CD4-positive, alpha-beta T cell treated with Interleukin-12 subunit alpha and Interleukin-12 subunit beta, for 1 hour (primary cell): Measurements from ENCODE around the gene ESR1.
"Not testable (repeated sequence)": the region's sequence is repeated elsewhere in the genome, so short reads cannot be mapped to it uniquely, and the experiment has no call there.

Experiments used
- DNase-seq: peaks from one replicate; pipeline ENCODE4 v3.0.0-alpha.2; 2020

ESR1 gene

DNA sequence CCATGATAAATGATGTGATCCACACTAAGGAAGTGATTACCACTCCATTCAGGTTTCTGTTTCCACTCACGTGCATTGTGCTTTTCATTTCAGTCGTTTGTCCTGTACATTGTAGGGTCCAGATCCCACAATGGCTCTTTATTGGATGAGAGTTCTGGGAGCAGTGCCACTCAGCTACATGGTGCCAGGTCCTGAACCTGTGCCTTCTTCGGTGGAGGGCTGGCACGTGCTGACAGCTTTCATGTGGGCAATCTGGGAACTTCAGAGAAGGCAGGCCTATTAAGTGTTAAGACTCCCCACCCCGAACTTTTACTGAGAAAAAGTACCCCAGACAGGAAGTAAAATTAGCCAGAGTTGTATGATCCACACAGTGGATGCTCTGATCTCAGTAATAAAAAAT is 255.0 kb downstream of the ESR1 start:
- no peak for DNase-seq

DNA sequence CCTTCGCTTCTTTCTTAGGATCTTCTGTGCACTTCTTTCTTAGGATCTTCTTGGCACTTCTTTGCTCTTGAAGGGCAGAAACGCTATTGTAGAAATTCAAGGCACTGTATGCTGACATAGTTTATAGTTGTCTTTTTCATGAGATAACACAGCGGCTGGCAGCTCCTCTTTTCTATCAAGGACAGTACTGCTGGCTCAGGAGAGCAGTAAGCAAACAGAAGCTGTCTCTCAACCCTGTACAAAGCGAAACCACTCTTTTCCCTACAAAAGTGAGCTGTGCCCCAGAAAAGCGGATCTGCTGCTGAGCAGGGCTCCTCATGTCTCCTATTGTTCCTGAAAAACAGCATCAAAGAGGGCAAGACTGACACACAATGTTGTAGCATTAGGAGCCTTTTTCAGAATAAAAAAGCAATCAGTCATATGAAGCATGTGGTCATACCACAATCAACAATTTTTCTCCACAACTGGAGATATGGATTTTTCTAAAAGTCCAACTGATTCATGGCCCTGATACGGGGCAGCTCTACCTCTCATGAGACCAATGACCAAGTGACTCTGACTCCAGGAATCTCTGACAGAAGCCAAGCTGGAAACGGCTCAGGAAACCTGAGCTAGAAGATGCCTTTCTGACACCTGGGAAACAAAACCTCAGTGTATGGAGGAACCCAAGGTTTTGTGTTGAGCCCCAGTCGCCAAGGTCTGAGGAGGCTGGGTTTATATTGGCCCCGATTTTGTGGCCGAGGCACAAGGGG is 255.9 kb downstream of the ESR1 start:
- no peak for DNase-seq

DNA sequence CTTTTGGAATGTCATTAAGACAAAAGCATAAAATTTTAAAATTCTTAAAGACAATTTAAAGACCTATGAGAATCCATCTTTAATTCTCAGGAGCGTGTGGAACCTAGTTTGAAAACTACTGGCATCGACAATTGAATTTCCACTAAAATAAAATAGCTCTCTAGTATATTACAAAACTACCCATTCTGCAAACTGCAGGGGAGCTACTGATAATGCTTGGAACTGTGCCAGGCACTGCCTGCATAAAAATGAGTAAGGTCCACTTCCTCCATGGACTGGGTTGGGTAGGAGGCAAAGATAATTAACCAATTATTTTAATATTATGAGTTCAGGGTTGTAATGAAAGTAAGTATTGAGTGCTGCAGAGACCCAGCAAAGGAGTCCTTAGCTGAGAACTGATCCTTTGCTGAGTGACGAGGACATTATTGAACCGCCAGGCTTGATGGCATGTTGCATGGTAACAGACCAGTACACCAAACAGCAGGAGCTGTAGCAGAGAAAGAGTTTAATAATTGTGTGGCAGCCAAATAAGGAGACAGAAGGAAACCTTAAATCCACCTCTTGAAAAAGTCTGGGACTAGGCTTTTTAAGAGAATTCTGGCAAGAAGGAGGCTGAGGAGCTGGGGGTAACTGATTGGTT is 261.3 kb downstream of the ESR1 start:
- no peak for DNase-seq

DNA sequence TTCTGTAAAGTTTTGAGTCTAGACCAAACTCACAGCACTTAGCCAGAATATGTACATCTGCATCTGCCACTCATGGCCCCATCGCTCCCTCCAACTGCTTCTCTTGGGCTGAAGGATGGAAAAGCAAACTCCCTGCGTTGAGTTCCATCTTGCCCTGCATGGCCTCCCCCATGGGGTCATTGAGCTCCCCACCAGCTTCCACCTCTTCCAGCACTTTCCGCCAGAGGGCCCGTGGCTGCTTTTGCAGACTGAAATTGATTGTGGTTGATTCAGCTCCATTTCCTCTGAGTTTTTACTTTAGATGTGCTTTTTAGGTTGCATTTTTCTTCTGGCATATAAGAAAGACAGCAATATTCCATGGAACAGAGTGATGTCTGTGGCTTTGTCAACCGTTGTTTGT is 263.1 kb downstream of the ESR1 start:
- no peak for DNase-seq

DNA sequence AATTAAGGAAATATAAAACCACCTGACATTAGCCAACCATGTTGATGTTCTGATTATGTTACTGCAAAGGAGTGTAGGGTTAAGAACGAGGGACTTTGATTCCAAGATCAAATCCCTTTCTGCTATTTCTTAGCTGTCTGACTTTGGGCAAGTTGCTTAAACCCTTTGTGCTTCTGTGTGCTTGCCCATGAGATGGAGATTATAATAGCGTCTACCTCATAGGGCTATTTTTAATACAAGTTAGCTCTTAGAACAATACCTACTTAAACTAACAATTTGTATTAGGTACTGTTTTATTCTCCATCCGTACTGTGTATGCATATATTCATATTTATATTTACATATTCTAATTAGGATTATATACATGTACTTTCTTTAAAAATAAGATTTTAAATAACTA is 263.8 kb downstream of the ESR1 start:
- DNase-seq: no peak

DNA sequence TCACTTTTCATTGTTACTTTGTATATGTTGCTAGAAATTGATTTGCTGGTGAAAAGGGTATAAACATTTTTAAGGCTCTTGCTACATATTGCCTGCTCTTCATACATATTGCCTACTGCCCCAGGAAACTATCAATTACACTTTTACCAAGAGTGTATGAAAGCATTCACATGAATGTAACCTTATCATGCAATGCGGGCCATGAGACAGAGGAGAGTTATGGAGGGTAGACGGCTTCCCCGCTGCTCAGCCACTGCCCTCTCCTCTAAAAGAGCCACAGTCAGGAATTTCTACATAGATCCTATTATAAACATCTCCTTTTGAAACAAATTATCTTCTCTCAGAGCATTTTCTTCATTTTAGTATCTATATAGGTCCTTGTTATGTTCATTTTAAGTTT is 264.4 kb downstream of the ESR1 start:
- DNase-seq: no peak

DNA sequence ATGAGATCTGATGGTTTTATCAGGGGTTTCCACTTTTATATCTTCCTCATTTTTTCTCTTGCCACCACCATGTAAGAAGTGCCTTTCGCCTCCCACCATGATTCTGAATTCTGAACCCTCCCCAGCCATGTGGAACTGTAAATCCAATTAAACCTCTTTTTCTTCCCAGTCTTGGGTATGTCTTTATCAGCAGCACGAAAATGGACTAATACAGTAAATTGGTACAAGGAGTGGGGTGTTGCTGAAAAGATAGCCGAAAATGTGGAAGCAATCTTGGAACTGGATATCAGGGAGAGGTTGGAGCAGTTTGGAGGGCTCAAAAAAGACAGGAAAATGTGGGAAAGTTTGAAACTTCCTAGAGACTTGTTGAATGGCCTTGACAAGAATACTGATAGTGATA is 268.8 kb downstream of the ESR1 start:
- not testable (repeated sequence) for DNase-seq

DNA sequence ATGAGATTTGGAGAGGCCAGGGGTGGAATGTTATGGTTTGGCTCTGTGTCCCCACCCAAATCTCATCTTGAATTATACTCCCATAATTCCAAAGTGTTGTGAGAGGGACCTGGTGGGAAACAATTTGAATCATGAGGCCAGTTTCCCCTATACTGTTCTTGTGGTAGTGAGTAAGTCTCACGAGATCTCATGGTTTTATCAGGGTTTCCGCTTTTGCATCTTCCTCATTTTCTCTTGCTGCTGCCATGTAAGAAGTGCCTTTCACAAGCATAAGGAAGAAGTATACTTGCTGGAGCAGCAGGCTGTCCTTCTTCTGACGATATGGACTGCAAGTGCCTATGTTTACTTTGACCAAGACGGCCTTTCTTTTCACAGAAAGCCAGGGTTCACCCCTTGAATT is 270.5 kb downstream of the ESR1 start:
- no peak for DNase-seq

DNA sequence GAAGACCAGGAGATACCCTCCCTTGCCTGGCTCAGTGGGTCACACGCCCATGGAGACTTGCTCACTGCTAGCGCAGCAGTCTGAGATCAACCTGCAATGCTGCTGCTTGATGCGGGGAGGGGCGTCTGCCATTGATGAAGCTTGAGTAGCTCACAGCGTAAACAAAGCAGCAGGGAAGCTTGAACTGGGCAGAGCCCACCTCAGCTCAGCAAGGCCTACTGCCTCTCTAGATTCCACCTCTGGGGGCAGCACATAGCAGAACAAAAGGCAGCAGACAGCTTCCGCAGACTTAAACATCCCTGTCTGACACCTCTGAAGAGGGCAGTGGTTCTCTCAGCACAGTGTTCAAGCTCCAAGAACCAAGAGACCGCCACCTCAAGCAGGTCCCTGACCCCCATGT is 271.3 kb downstream of the ESR1 start:
- no peak for DNase-seq

DNA sequence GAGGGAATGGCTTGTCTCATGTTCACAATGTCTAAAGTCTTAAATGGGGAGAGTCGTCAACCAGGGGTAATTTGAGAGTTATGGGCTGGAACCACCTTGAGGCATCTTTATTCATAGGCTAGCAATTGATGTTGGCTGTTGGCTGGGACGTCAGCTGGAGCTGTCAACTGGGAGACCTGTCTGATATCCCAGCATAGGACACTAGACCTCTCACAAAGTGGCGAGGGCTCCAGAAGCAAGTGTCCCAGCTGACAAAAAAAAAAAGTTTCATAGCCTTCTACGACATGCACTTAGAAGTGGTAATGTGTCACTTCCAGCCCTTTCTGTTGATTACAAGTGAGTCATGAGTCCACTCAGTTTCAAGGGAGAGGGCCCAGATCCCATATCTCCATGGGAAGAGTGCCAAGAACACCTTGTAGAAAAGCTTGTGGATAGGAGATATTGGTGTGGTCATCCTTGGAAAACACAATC is 278.0 kb downstream of the ESR1 start:
- no peak for DNase-seq

DNA sequence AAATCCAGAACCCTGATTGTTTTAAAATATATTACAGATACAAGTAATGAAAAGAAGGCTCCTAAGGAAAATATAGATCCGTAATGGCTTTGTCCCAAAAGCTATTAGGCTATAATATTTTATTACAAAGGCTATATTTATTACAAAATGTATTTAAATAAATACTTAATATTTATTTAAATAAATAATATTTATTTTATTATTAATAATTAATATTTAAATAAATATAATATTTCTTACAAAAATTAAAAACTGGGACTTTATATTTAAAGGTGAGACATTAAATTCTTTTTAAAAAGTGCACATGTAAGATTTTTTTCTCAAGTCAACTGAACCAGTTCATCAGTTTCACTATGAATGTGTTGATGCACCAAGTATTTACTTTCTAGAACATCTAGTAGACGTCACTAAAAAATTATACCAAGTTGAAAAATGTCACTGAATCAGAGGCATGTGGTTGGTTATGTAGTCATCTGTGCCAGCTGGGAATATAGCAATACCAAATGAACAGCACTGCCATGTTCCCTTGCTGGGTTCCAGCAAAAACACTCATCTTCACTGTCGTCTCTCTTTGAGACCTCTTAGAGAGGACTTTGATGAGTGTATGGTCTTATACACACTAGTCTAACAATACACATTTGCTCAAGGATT is 278.9 kb downstream of the ESR1 start:
- DNase-seq: no peak

DNA sequence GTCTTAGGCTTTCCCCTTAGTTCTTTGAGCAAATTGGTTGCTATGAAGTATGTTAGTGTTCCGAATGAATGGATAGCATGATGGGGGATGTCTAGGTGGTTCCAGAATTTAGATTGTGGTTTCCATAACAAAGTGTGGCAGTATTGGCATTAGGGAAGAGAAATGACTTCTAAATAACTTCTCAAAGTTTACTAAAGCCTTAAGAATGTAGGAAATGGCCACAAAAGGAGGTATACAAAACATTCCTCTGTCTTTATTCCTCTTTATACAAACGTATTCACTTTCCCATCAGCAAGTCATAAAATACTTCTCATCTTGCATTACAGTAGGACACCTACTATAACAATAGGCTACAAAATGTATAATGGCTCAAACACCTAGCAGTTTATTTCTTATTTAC is 279.6 kb downstream of the ESR1 start:
- no peak for DNase-seq

DNA sequence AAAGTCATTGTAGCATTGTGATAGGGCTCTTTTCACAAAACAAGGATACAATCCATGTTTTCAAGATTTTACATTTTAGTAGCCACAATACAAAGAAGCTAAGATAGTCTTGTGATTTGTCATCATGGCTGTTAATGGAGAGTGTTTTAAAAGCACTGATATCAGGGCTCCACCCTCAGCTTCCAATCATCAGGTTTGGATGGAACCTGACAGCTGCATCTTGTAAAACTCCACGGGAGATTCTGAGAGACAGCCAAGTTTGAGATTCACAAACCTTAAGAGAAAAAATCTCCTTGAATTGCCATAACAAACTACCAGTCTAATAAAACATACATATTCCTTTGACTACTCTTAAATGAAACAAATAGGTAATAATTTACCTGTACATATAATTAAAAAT is 280.2 kb downstream of the ESR1 start:
- no peak for DNase-seq

DNA sequence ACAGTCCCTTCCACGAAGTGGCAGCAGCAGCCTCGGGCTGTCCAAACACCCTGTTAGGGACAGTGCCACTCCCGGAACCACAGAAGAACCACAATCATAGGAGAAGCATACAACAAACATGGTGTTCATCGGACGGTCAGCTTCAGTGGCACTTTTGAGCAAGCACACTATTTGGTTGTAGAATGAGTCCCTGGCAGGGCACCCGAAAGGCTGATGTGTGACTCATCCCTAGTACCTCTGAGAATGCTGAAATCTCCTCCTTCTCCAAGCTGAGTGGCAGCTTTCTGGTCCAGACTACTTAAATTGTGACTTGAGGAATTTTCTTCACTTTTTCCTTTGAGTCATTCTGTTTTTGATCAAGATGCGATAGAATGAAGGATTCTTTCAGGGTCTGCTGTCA is 282.5 kb downstream of the ESR1 start:
- no peak for DNase-seq

DNA sequence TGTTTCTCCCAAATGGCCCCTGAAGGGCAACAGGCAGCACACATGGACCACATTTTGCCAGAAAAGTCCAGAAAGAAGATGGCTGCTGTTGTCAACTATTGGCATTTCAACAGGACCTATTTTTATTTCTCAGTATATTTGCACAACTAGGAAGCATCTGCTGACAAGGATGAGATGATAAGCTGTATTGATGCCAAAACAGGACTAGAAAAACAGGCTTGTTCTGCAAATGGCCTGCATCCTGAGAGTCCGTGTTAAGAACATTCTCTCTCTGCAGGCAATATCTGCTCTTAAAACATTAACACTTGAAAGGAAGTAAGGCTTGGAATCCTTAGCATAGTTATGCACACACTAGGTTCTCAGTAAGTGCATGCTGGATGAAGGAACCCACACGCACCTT is 283.7 kb downstream of the ESR1 start:
- no peak for DNase-seq

DNA sequence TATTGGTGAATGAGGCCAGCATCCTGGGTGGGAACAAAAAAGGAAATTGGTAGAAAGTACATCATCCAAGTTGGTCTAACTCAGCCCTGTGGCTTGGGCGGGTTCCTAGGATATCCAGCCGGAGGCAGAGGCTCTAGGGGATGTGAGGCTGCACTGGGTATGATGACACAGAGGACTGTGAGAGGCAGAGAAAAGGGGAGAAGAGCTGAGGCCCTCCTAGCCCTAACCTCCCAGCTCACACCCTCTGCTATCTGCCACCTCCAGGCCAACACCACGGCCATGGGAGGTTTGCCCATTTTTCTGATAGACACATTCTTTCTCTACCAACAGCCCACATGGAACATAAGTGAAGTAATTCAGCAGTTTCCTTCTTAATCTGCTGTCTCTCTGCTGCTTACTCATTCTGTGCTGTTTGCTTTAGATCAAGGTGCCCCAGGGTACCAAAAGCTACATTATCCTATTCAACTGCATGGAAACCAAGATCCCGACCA is 284.4 kb downstream of the ESR1 start:
- no peak for DNase-seq

DNA sequence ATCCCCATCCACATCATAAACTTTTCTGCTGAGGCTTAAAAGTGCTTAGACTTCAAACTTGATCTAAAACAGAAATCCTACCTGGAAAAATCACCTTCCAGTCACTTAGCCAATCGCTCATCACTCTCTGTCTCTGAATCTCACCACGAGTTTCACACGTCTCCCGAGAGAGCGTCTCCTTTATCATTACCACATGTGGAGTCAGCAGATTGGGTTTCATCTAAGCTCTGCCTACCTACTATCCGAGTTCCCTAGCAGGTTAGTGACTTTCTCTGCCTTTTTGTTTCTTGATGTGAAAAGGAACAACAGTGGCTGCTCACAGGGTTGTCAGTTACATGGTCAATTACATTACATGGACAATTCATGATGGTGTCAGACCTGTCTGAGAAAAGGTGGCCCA is 286.2 kb downstream of the ESR1 start:
- no peak for DNase-seq

DNA sequence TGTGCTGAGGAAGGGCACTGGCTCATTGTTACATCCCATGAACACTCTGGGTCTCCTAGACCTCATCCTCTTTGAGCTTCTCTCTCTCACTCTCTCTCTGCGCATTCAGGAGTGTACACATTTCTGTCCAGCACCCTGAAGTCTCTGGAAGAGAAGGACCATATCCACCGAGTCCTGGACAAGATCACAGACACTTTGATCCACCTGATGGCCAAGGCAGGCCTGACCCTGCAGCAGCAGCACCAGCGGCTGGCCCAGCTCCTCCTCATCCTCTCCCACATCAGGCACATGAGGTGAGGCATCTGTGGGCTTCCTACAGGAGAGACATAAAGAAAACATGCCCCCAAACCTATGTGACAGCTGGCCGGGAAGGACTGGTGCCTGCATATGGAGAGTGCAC is 286.8 kb downstream of the ESR1 start:
- DNase-seq: no peak

DNA sequence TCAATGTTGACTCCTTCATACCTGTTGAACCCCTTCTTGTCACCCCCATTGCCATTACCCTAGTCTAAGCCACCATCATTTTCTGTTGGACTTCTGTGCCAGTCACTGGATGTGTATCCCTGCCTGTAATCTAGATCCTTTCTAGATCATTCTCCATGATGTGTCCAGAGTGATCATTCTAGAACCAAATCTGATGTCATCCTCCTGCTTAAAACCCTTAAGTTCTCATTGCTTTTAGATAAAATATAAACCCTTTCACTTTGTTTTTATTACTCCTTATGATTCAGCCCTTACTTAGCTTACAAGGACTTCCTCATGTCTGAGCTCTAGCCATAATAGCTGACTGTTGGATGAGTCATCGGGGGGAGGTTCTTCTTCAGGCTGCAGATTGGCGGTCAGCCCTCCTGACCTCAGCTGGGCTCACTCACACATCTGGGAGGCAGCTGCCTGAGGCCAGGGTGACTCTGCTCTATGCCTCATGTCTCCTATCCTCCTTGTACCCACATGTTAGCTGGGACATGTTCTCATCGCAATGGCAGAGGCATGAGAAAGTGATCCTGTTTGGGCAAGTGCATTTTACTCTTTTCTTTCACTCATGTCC is 287.6 kb downstream of the ESR1 start:
- DNase-seq: no peak

DNA sequence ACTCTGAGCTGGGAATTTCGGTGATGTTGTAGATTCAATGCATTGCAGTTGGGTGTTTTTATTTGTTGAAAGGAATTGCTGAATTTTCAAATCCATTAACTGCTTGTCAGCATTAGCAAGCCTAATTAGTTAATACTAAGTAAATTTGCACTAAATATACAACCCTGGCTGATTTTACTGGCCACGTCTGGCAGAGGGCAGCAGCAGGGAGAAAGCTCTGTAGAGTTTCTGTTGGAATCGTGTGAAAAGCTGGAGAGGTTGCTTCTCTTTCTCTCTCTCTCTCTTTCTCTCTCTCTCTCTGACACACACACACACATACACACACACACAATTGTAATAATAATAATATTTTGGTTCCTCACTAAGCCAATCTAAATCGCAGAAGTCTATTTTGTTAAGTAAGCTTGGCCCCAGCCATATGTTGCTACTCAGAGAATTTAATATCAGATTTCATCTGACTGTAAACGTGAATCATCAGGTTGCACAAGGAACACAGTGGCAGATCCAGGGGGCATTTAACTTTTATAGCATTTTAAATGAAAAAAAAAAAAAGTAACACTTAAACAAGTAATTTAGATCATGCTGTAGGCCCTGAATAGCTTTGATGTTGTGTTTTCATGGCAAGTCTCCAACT is 289.5 kb downstream of the ESR1 start:
- DNase-seq: no peak

DNA sequence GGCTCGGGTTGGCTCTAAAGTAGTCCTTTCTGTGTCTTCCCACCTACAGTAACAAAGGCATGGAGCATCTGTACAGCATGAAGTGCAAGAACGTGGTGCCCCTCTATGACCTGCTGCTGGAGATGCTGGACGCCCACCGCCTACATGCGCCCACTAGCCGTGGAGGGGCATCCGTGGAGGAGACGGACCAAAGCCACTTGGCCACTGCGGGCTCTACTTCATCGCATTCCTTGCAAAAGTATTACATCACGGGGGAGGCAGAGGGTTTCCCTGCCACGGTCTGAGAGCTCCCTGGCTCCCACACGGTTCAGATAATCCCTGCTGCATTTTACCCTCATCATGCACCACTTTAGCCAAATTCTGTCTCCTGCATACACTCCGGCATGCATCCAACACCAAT is 291.2 kb downstream of the ESR1 start:
- no peak for DNase-seq

DNA sequence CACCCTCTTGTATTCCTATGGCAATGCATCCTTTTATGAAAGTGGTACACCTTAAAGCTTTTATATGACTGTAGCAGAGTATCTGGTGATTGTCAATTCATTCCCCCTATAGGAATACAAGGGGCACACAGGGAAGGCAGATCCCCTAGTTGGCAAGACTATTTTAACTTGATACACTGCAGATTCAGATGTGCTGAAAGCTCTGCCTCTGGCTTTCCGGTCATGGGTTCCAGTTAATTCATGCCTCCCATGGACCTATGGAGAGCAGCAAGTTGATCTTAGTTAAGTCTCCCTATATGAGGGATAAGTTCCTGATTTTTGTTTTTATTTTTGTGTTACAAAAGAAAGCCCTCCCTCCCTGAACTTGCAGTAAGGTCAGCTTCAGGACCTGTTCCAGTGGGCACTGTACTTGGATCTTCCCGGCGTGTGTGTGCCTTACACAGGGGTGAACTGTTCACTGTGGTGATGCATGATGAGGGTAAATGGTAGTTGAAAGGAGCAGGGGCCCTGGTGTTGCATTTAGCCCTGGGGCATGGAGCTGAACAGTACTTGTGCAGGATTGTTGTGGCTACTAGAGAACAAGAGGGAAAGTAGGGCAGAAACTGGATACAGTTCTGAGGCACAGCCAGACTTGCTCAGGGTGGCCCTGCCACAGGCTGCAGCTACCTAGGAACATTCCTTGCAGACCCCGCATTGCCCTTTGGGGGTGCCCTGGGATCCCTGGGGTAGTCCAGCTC is 292.1 kb downstream of the ESR1 start:
- no peak for DNase-seq
